Hematopoietic multipotent progenitor cell treated with erythropoietin and hydrocortisone succinate and interleukin-3 and kit ligand, for 15 days (in vitro differentiated cells): Measurements from ENCODE around the gene MRGPRE.

Experiments
- DNase-seq: peaks from one replicate; pipeline ENCODE4 v3.0.0-alpha.2; 2015; ENCODE audit warnings: low spot score

MRGPRE gene

DNA sequence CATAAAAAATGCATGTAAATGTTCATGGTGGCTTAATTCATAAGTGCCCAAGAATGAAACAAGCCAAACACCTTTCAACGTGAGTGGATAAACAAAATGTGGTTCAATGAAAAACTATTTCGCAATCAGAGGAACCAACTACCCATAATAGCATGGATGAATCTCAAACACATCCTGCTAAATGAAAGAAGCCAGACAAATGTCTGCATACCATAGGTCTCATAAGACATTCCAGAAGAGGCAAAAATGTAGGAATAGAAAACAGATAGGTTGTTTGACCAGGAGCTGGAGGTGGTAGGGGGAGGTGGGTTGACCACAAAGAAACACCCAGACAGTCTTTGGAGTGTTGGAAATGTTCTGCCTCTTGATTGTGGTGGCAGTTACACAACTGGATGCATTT is 53.9 kb downstream of the MRGPRE start:
- no peak for DNase-seq

DNA sequence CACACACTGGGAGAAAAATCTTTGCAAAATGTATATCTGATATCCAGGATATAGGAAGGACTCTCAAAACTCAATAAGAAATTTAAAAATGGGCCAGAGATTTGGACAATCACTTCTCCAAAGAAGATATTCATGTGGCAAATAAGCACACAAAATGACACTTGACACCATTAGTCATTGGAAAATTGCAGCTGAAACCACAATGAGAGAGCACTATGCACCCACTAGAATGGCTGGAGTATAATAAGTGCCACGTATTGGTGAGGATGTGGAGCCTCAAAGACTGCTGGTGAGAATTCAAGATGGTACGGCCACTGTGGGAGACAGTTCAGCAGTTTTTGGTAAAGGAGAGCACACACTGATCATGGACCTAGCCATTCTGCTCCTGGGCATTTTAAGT is 54.3 kb downstream of the MRGPRE start:
- no peak for DNase-seq
